Endometrial microvascular endothelial cells (primary cell): ENCODE results near the gene RPRD2. TPM values are rescaled to one million over a fixed set of nuclear protein-coding genes. Genes with fewer than 3 reads are reported as not detected.
"Not testable (repeated sequence)": the region's sequence is repeated elsewhere in the genome, so short reads cannot be mapped to it uniquely, and the experiment has no call there.

Experiments
- in situ Hi-C: cut with HindIII; loops from 2 replicates; pipeline ENCODE4 v1.10.0; 2017; ENCODE audit warnings: low sequenced_read_pairs, low pct_unique_long_range_greater_than_20kb; ENCODE audit errors: inconsistent ontology term
- total RNA-seq: library from RNA; depleted of rRNA; stranded (reverse); fragments of >200 nt; gene quantifications from one replicate; pipeline ENCODE4 v1.2.3, GENCODE V29; 2015; ENCODE audit errors: inconsistent ontology term

RPRD2 gene
- 15.2 TPM for total RNA-seq

GRCh38 chr1:150363426-150364230 is at the start of gene RPRD2:
RPRD2 (plus strand) TSS chr1:150364147; CDS start chr1:150364715, 568 bp downstream.
- in situ Hi-C loops = no loop called here

- in situ Hi-C loops = not testable (repeated sequence)
Measured at GRCh38 chr1:150314691-150315090, 49.3 kb upstream of the RPRD2 start.

GRCh38 chr1:150320667-150320978 is 43.3 kb upstream of the RPRD2 start:
- in situ Hi-C loops = no loop called here

GRCh38 chr1:150321826-150322166 is 42.2 kb upstream of the RPRD2 start:
- in situ Hi-C loops = no loop called here

- in situ Hi-C loops = no loop called here
Measured at GRCh38 chr1:150322310-150322709, 41.6 kb upstream of the RPRD2 start.

GRCh38 chr1:150332651-150333290 is 31.2 kb upstream of the RPRD2 start:
- in situ Hi-C loops = no loop called here

- in situ Hi-C loops = no loop called here
Measured at GRCh38 chr1:150346316-150346715, 17.6 kb upstream of the RPRD2 start.

- in situ Hi-C loops = no loop called here
Measured at GRCh38 chr1:150352866-150353265, 11.1 kb upstream of the RPRD2 start.

GRCh38 chr1:150362721-150363425 is 1.1 kb upstream of the RPRD2 start:
- in situ Hi-C loops = no loop called here

- in situ Hi-C loops = no loop called here
Measured at GRCh38 chr1:150364231-150365003, 470 bp downstream of the RPRD2 start.

GRCh38 chr1:150365941-150366340 is 2.0 kb downstream of the RPRD2 start:
- in situ Hi-C loops = no loop called here

GRCh38 chr1:150366416-150367296 is 2.7 kb downstream of the RPRD2 start:
- in situ Hi-C loops = no loop called here

GRCh38 chr1:150371110-150371509 is 7.2 kb downstream of the RPRD2 start:
- in situ Hi-C loops = no loop called here

- in situ Hi-C loops = no loop called here
Measured at GRCh38 chr1:150372580-150372979, 8.6 kb downstream of the RPRD2 start.

- in situ Hi-C loops = no loop called here
Measured at GRCh38 chr1:150376110-150376509, 12.2 kb downstream of the RPRD2 start.

- in situ Hi-C loops = no loop called here
Measured at GRCh38 chr1:150383631-150384324, 19.8 kb downstream of the RPRD2 start.

GRCh38 chr1:150385537-150386445 is 21.8 kb downstream of the RPRD2 start:
- in situ Hi-C loops = no loop called here
